Activated CD4-positive, CD25-positive, alpha-beta regulatory T cell treated with anti-CD3 and anti-CD28 coated beads, Interleukin-2, amount 50 U/mL, for 24 hours (primary cell): ENCODE measurements around the gene MROH7.
"Not testable (repeated sequence)": the region's sequence is repeated elsewhere in the genome, so short reads cannot be mapped to it uniquely, and the experiment has no call there.

ENCODE experiments used
- ATAC-seq, 2 donors: fragments of 150-1000 bp; cut with Tn5 transposase; one replicate each; pipeline ENCODE4 v1.10.0; 2021; ENCODE audit warnings: mild to moderate bottlenecking in 1 of 2, moderate library complexity in 1 of 2

MROH7 gene

DNA sequence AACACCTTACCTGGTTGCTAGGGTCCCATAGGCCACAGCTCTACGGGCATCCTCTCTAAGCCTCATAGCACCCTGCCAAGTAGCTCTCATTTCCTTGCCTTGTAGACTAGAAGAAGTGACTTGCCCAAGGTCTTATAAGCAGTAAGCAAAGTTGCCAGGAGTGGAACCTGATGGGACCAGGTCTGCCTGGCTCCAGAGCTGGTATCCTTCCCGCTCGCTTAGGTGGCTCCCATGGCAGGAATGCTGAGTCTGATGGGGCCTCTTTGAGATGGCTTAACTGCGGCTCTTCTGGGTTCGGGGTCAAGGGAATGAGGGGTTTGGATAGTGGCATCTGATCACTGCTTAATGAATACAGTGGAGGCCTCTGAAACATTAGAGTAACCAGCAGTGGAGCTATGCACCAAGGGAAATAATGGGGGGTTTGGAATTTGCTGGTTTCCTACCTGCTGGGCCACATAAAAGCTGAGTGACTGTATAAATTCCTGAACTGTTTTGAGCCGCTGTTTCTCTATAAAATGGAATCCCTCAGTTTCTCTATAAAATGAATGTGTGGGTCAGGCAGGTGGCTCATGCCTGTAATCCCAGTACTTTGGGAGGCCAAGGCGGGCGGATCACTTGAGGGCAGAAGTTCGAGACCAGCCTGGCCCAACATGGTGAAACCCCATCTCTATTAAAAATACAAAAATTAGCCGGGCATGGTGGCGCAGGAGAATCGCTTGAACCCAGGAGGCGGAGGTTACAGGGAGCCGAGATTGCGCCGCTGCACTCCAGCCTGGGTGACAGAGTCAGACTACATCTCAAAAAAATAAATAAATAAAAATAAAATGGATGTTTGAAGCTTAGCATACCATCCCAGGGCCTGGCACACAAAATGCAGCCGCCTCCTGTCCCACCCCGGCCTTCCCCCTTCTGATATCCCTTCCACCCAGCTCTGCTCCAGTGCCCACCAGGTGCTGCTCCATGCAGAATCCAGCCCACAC lies 30.7 kb upstream of the MROH7 start:
- ATAC-seq, result no peak

DNA sequence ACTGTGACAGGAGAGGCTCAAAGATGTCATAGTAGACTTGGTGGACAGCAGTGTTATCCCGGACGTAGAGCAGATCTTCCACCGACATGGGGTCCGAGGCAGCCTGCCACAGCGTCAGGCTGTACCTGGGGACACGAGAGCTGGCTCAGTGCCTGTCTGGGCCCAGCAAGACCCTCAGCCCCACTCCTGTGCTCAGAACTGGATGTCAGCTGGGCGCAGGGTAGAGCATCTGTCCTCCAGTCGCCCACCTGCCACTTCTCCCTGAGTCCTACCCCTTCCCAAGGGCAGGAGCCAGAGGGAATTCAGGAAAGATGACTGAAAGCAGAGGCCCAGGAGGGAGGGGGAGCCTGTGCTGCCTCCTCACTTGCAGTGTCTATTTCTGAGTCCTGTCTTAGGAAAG lies 30.0 kb upstream of the MROH7 start:
- ATAC-seq, result no peak

DNA sequence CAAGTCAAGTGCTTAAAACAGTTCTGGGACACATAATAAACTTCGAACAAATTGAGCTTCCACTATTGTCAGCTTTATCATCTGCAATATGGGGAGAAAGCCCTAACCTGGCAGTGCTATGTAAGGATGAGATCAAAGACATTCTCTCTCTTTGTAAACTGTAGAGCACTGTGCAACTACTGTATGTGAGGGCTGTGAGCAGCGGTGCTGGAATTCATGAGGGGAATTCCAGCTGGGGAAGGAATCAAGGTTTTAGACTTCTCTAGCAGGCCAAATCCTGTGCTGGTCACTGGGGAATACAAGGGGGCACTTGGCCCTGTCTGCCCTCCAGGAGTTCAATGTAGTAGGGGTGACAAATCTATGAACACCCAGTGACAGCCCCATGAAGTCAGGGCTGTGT lies 27.6 kb upstream of the MROH7 start:
- no peak for ATAC-seq

DNA sequence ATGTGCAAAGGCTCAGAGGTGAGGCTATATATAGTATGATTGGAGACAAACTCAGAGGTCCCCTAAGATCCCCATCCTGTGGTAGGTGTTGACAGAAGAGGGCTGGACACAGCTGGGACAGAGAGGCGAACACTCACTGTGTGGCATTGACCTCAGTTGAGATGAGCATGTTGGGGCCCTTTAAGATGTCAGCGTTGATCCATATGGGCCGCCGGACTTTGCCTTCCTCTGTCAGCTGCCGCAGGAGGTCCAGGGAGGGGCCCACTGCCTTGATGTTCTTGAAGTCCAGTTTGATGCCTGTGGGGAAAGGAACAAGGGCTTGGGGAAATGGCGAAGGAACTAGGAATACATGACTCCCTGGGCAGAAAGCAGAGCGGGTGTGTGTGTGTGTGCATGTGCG lies 27.0 kb upstream of the MROH7 start:
- ATAC-seq, result no peak

DNA sequence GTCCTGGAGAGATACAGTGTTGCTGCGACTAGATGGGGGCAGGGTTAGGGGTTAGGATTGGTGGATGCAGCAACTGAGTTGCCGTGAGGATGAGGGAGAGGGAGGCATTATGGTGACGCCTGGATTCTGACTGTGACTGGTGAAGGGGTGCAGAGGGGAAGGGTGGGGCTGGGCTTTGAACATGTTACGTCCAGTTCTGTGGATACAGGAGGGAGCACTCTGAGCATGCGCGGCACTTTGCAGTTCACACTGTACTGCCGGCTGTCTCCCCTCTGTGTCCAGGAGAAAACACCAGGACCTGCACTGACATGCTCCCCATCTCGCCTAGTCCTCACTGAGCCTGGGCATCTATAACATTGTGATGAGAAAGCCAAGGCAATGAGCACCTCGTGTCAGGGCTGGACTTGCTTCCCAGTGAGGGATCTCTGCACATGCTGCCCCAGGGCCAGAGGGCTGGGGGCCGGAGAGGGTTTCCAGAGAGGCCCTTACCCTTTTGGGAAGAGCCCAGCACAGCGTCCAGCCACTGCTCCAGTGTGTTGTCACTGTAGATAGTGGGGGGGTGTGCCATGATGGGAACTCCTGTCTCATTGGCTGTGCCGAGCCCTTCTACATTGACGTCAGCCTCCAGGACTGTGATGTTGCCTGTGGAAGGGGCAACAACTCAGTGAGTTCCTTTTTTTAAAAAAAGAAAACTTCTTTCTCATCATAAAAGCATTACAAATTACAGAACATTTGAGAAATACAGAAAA lies 25.9 kb upstream of the MROH7 start:
- no peak for ATAC-seq

DNA sequence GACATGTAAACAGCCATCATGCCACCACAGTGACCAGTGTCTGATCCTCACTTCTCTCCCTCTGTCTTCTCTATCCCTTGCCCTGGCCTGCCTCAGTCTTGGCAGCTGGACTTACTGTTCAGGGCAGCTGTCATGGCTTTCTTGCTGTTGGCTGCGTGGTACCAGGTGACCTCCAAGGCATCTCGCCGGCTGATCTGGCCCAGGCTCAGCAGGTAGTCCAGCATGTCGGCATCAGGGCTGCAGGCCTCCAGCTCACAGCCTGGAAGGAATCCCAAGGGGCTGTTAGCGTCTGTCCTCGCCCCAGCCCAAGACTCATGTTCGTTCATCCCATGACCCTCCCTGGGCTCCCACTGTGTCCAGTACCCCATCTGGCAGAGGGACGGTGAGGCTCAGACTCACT lies 21.8 kb upstream of the MROH7 start:
- no peak for ATAC-seq

DNA sequence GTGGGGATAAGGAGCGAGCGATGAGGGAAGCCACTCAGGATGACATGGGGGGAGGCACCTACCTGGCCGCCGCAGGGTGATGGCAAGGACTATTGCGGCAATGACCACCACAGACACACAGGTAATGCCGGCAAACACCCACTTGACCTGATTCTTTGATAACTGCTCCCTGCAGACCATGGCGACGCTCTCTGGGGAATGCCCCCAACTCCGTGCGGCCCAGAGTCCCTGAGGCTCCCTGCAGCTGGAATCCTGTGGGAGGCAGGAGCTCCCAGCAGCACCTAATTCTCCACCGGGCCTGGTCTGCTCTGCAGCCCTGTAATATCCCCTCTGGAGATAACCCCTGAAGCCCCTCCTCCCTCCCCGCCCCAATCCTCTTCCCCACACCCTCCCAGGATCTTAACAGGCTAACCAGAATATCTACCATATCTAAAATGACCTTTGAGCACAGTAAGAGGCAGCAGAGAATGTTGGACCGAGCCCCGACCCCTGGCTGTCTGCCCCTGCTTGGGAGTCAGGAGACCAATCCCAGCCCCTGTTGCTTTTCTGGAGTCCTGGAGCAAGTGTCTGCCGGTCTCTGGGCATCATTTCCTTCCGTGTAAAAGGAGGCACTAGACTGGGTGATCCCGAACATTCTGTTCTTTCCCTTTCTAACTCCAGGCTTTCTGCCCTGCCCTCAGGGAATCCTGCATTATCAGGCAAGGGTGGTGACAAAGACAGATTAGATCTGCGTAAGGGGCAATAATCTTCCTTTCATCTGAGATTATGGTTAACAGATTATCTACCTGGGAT lies 18.2 kb upstream of the MROH7 start, which contains the start of gene FAM151A:
Gene FAM151A (minus strand): TSS at position 310 of the 792 bp plus-strand sequence. CDS start 130 bp downstream, at position 180.
- no peak for ATAC-seq

DNA sequence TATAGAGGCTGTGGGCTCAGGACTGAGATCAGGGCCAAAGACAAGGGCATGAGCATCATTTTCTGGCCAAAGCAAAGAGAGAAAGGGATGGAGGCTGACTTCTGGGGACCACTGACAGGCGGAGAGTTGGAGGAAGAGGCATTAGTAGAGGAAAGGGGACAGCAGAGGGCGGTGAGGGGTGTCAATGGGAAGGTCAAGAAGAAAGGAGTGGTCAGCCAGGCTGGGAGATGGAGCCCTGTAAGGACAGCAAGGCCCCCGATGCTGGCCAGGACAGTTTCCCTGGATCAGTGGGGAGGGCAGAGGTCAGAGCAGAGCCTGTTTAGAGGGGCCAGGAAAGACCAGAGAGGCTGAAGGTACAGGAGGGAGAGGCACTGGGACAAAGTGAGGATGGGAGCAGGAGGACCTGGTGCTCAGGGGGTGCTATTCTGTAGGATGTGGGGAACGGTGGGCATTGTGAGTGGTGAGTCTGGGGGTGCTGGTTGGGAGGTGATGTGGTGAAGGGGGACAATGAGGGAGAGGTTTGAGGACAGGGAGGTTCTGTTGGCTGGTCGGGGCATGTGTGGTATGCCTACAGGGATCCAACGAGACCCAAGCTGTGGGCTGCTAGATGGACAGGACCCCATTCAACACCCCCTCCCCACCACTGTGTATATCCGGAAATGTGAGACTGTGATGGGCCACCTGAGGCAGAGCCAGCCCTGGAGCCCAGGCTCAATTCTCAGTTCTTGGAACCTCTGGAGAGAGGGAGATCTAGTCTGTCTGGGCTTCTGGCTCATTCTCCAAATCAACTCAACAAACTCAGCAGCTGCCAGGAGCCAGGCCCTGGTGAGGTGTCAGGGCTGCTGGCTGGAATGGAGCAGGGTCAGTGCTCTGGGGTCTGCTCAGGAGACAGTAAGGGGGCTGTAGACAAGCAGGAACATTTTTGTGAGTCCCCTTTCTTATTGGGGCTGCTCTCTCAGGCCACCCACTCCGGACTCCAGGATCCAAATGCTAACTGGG lies 16.8 kb upstream of the MROH7 start:
- ATAC-seq, result no peak

DNA sequence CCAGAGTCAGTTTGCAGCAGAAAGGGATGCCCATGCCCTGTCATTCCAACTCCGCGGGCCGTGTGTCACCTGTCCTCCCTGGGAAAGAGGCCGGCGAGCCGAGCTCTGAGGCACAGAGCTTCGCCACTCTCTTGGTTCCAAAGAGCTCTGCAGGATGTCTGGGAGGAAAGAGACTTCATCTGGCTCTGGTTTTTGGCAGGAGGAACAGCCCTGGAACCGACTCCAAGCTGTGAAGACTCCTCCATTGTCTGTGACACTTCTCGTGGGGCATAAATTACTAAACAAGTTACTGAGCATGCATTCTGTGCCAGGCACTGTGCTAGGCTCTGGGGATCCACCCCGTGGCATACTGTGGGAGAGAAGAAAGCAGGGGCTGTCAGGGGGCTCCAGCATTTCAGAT lies 14.4 kb upstream of the MROH7 start:
- ATAC-seq, result no peak

DNA sequence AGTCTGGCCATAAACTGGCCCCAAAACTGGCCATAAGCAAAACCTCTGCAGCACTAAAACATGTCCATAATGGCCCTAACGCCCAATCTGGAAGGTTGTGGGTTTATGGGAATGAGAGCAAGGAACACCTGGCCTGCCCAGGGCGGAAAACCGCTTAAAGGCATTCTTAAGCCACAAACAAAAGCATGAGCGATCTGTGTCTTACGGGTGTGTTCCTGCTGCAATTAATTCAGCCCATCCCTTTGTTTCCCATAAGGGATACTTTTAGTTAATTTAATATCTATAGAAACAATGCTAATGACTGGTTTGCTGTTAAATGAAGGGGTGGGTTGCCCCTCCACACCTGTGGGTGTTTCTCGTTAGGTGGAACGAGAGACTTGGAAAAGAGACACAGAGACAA lies 5.8 kb upstream of the MROH7 start:
- not testable (repeated sequence) for ATAC-seq

DNA sequence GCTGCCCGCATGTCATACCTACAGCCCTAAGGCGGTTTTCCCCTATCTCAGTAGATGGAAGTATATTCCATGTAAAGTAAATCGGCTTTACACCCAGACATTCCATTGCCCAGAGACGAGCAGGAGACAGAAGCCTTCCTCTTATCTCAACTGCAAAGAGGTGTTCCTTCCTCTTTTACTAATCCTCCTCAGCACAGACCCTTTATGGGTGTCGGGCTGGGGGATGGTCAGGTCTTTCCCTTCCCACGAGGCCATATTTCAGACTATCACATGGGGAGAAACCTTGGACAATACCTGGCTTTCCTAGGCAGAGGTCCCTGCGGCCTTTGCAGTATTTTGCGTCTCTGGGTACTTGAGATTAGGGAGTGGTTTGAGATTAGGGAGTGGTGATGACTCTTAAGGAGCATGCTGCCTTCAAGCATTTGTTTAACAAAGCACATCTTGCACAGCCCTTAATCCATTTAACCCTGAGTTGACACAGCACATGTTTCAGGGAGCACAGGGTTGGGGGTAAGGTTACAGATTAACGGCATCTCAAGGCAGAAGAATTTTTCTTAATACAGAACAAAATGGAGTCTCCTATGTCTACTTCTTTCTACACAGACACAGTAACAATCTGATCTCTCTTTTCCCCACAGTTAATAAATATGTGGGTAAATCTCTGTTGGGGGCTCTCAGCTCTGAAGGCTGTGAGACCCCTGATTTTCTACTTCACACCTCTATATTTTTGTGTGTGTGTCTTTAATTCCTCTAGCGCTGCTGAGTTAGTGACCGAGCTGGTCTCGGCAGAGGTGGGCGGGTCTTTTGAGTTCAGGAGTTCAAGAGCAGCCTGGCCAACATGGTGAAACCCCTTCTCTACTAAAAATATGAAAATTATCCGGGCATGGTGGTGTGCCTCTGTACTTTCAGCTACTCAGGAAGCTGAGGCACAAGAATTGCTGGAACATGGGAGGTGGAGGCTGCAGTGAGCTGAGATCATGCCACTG lies 4.8 kb upstream of the MROH7 start:
- ATAC-seq, result not testable (repeated sequence)

DNA sequence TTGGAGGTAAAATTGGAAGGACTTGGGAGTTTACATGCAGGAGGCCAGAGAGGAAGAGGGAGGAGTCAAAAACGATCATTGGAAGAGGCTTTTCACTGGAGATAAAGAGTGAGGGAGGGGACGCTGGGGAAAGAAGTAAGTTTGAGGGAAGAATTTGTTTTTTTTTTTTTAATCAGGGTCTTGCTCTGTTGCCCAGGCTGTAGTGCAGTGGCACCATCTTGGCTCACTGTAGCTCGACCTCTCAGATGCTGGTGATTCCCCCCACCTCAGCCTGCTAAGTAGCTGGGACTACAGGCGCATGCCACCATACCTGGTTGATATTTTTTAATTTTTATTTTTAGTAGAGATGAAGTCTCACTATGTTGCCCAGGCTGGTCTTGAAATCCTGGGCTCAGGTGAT lies 1.2 kb upstream of the MROH7 start:
- no peak for ATAC-seq

DNA sequence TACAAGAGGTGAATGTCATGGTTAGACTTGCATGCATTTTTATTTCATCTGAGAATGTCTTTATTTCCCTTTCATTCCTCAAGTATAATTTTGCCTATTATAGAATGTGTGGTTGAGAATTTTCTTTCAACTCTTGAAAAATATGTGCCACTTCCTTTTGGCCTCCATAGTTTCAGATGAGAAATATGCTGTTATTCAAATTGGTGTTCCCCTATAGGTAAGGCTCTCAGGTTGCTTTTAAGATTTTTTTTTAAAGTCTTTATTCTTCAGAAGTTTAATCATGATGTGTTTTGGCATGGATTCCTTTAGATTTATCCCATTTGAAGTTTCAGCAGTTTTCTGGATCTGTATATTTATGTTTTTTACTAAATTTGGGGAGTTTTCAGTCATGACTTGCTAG lies 2.1 kb downstream of the MROH7 start:
- no peak for ATAC-seq

DNA sequence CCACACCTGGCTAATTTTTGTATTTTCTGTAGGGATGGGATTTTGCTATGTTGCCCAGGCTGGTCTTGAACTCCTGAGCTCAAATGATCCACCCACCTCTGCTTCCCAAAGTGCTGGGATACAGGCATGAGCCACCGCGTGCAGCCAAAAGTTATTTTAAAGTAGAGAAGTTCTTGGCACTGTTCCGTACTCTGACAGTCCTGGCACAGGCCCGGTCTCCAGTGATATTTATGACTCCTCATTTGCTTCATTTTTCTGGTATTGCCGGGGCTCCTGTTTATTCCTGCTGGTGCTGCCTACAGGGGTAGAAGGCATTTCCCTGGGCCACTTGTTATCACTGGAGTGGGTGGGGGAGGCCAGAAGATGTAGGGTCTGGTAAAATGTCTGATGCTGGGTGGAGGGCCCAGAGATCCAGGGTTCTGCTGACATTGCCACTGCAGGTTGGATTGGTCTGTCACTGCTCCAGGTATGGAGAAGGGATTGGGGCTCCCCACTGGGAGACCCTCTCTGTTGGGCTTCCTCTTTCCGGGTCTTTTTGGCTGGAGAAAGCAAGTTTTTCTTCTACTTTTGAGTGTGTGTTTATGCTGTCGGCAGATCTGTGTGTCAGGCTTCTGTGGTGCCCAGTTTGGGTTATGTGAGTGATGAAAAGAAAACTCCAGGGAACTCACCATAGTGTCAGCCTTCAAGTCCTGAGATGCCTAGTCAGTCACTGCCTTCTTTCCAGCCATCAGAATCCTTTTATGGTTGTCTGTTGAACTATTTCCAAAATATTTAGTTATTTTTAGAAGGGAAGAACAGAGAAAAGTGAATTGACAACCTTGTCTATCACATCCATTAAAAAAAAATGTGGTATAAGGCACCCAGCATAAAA lies 4.5 kb downstream of the MROH7 start:
- no peak for ATAC-seq

DNA sequence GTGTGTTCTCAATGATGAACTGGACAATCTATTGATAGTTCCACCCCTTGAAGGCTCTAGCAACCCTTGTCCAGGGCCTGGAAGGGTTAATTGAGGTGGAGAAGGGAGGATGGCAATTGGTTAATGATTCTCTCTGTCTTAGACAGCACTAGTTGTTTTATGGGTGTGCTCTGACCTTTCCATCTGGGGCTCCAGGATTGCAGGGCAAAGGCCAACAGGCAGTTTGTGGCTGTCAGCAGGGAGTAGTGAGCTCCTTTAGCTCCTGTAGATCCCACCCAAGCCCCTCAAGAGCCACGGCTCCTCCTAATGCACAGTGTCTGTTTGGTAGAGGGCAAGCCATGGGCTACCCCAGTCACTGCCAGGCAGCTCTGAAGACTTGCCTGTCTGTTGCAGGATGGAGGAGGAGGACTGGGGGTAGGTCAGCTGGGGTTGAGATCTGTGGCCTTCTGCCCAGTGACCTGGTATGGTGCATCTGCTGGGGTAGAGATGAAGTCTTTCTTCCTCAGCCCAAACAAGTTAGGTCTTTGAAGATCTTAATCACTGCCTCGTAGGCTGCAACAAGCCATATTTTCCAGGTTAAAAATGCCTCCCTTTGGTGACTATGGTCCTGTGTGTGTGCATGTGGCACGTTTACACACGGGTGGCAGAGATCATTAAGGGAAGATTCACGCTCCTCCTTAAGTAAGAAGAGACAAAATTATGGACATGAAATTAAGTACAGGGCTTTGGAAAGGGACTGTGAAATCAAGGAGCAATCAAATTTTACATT lies 7.7 kb downstream of the MROH7 start:
- no peak for ATAC-seq

DNA sequence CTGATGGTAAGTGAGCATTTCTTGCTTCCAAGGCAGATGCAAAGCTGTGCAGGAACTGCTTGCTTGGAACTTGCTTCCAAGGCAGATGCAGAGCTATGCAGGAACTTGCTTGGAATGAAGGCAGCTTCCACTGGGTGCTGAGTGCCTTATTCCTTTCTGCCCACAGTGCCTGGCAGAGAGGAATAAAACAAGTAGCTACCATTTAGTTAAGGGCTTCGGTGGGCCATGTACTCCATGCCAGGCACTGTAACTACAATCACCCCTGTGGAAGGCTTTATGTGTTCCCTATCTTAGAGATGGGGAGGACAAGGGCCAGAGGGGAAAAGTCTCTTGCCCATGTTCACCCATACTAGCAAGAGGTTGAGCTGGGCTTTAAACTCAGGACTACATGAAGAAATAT lies 8.3 kb downstream of the MROH7 start:
- no peak for ATAC-seq

DNA sequence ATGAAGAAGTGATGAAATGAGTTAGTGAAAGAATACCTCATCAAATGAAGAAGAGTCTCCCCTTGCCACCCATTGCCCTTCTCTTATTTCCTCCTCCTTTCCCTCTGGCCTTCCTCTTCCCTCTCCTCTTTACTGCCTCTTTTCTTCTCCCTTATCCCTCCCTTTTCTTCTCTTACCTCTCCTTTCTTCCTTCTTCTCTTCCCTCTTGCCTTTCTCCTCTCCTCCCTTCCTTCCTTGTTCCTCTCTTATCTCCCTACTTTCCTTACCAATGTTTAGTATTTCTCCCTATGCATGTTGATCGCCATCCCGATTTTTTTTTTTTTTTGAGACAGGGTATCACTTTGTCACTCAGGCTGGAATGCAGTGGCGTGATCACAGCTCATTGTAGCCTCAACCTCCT lies 8.8 kb downstream of the MROH7 start:
- ATAC-seq, result no peak

DNA sequence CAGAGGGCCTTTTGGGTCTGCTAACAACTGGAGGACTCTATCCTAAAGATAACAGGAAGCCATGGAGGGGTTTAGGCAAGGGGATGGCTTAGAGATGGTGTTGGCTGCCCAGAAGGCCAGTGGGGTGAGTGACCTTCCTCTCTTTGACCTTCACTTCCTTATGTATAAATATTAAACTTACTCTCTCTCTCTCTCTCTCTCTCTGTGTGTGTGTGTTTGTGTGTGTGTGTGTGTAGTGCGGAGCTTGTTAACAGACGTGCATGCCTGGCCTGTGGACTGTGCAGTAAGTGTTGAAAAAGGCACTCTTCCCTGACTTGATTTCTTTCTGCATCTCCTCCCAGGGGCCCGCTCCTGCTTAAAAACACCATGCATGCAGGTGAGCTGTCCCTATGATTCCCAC lies 10.0 kb downstream of the MROH7 start:
- no peak for ATAC-seq

DNA sequence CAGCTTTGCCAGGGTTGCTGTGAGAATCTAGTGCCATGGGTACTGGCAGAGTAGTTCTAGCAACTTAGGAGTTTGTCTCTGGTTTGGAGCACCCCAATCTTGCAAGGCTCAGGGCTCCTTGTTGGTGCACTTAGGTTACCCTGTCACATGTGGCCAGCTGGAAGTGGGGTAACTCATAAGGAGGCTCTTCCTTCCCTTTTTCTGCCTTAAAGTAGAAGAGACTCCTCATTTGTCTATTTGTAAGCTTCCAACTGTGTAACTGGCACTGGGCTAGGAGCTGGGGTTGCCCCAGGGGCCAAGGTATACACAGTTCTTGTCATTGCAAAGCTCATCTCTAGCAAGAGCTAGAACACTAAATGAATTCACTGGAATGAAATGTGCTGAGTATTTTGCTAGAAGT lies 10.6 kb downstream of the MROH7 start:
- no peak for ATAC-seq
